CD4-positive, alpha-beta T cell treated with Interleukin-10 for 1 hour (primary cell): ENCODE data around the gene CELA2B.
"Not testable (repeated sequence)": the region's sequence is repeated elsewhere in the genome, so short reads cannot be mapped to it uniquely, and the experiment has no call there.

Source experiments
- DNase-seq: peaks from one replicate; pipeline ENCODE4 v3.0.0-alpha.2; 2020

Gene CELA2B

GRCh38 chr1:15501208-15502032 is 25.5 kb downstream of the CELA2B start:
- peak; percentile 54 for DNase-seq

- DNase-seq: no peak
Measured at GRCh38 chr1:15504436-15504835, 28.5 kb downstream of the CELA2B start.

- DNase-seq: no peak
Measured at GRCh38 chr1:15506831-15507230, 30.9 kb downstream of the CELA2B start.

- DNase-seq: no peak
Measured at GRCh38 chr1:15507278-15507677, 31.4 kb downstream of the CELA2B start.

- no peak for DNase-seq
Measured at GRCh38 chr1:15508700-15509487, 33.0 kb downstream of the CELA2B start.

- no peak for DNase-seq
Measured at GRCh38 chr1:15509586-15509985, 33.7 kb downstream of the CELA2B start.

GRCh38 chr1:15510611-15511405 is 34.9 kb downstream of the CELA2B start:
- no peak for DNase-seq

- DNase-seq: no peak
Measured at GRCh38 chr1:15513192-15513591, 37.3 kb downstream of the CELA2B start.

GRCh38 chr1:15513919-15514318 is 38.0 kb downstream of the CELA2B start:
- DNase-seq: no peak

GRCh38 chr1:15514557-15514956 is 38.7 kb downstream of the CELA2B start:
- not testable (repeated sequence) for DNase-seq

- DNase-seq: no peak
Measured at GRCh38 chr1:15515022-15515663, 39.2 kb downstream of the CELA2B start.

- no peak for DNase-seq
Measured at GRCh38 chr1:15519625-15520024, 43.7 kb downstream of the CELA2B start.

GRCh38 chr1:15521206-15521906 is 45.5 kb downstream of the CELA2B start:
- peak; percentile 12 for DNase-seq

GRCh38 chr1:15522551-15522950 is 46.6 kb downstream of the CELA2B start:
- DNase-seq: no peak

- no peak for DNase-seq
Measured at GRCh38 chr1:15523104-15524020, 47.5 kb downstream of the CELA2B start.

- DNase-seq: no peak
Measured at GRCh38 chr1:15524021-15524282, 48.0 kb downstream of the CELA2B start, which contains the start of gene CASP9. CASP9 (minus strand) TSS chr1:15524215; CDS start chr1:15524200, 15 bp downstream.

GRCh38 chr1:15524283-15525049 is 48.6 kb downstream of the CELA2B start:
- DNase-seq: peak; percentile 99

GRCh38 chr1:15525050-15526020 is 49.4 kb downstream of the CELA2B start:
- DNase-seq: peak; percentile 6

GRCh38 chr1:15526021-15526489 is 50.2 kb downstream of the CELA2B start:
- DNase-seq: no peak
